NB4 (cell line): ENCODE measurements around the gene INMT.
A peak's percentile ranks its signal among the peaks of the same experiment; 100 is the strongest.

ENCODE experiments used
- DNase-seq: peaks from one replicate; pipeline ENCODE4 v3.0.0; 2010; ENCODE audit warnings: low read depth
- H3K4me3 ChIP-seq: one replicate; pipeline ENCODE4 v1.5.1; 2011; ENCODE audit warnings: mild to moderate bottlenecking, low read depth, low read length, moderate library complexity
- CTCF ChIP-seq: IDR thresholded peaks from one replicate; pipeline ENCODE4 v1.5.1; 2012; ENCODE audit warnings: low read depth, low read length
- MAX ChIP-seq: IDR thresholded peaks from 2 replicates; pipeline ENCODE4 v1.6.1; 2011; ENCODE audit warnings: low read depth, low read length
- MYC ChIP-seq: IDR thresholded peaks from 2 replicates; pipeline ENCODE4 v1.6.1; 2011; ENCODE audit warnings: low read depth, low read length
- POLR2A ChIP-seq: IDR thresholded peaks from 2 replicates; pipeline ENCODE4 v1.6.1; 2011; ENCODE audit warnings: mild to moderate bottlenecking; ENCODE audit not compliant: insufficient read length; ENCODE audit errors: extremely low read depth

Gene INMT

GRCh38 chr7:30751696-30752273 is at the start of gene INMT:
Gene INMT, plus strand, starts transcription at chr7:30752135. Its CDS starts 16 bp downstream, at chr7:30752151.
- H3K4me3 ChIP-seq = no peak within 1 kb of the TSS
- TF ChIP-seq MYC = no peak
- TF ChIP-seq CTCF = no peak
- TF ChIP-seq MAX = no peak
- no peak for TF ChIP-seq POLR2A
- DNase-seq = no peak

GRCh38 chr7:30702200-30702599 is 49.7 kb upstream of the INMT start:
- no peak overlapping the region for H3K4me3 ChIP-seq
- TF ChIP-seq CTCF (peak; percentile 78), MYC (no peak), MAX (no peak), POLR2A (no peak)
- peak; percentile 69 for DNase-seq

- H3K4me3 ChIP-seq = no peak overlapping the region
- TF ChIP-seq POLR2A (no peak), MAX (no peak), MYC (no peak), CTCF (no peak)
- DNase-seq = no peak
These were observed 48.2 kb upstream of the INMT start for GRCh38 chr7:30703756-30704155.

- no peak overlapping the region for H3K4me3 ChIP-seq
- no peak for TF ChIP-seq MYC
- TF ChIP-seq POLR2A = no peak
- no peak for TF ChIP-seq MAX
- TF ChIP-seq CTCF = no peak
- no peak for DNase-seq
These were observed 46.9 kb upstream of the INMT start for GRCh38 chr7:30705008-30705407.

GRCh38 chr7:30705596-30705995 is 46.3 kb upstream of the INMT start:
- no peak for DNase-seq
- TF ChIP-seq MAX (no peak), CTCF (no peak), POLR2A (no peak), MYC (no peak)
- H3K4me3 ChIP-seq = no peak overlapping the region
